Aorta (tissue), 5 donors: ENCODE measurements around the gene ZNF207. TPM values are rescaled to one million over a fixed set of nuclear protein-coding genes. Genes with fewer than 3 reads are reported as not detected.
"Not testable (repeated sequence)": the region's sequence is repeated elsewhere in the genome, so short reads cannot be mapped to it uniquely, and the experiment has no call there.

Experiments
- ATAC-seq: fragments of 200-7000 bp; cut with Tn5 transposase; one replicate; pipeline ENCODE4 v1.9.1; 2022; ENCODE audit warnings: moderate library complexity; ENCODE audit not compliant: low FRiP score
- DNase-seq, 2 donors: peaks; one replicate each; pipeline ENCODE4 v3.0.0-alpha.2; 2020
- H3K27ac ChIP-seq, 2 donors: one replicate each; pipeline ENCODE4 v1.5.1; 2013; ENCODE audit warnings: low read length in 2 of 2, mild to moderate bottlenecking in 2 of 2, moderate library complexity in 2 of 2, control low read depth in 1 of 2, inconsistent platforms in 1 of 2, low read depth in 1 of 2
- H3K27me3 ChIP-seq, 2 donors: one replicate each; pipeline ENCODE4 v1.6.1; 2013; ENCODE audit warnings: control low read depth in 1 of 2, low read length in 1 of 2, mild to moderate bottlenecking in 1 of 2, moderate library complexity in 1 of 2; ENCODE audit not compliant: insufficient read depth in 2 of 2, control insufficient read depth in 1 of 2
- H3K36me3 ChIP-seq, 2 donors: one replicate each; pipeline ENCODE4 v1.6.1; 2013; ENCODE audit warnings: control low read depth in 1 of 2, low read length in 1 of 2, mild to moderate bottlenecking in 1 of 2; ENCODE audit not compliant: insufficient read depth in 2 of 2, control insufficient read depth in 1 of 2
- H3K4me1 ChIP-seq, 2 donors: one replicate each; pipeline ENCODE4 v1.6.1; 2013; ENCODE audit warnings: low read length in 2 of 2, control low read depth in 1 of 2, mild to moderate bottlenecking in 1 of 2, moderate library complexity in 1 of 2; ENCODE audit not compliant: insufficient read depth in 2 of 2, control insufficient read depth in 1 of 2
- H3K4me3 ChIP-seq, 2 donors: one replicate each; pipeline ENCODE4 v1.5.1; 2013; ENCODE audit warnings: low read length in 2 of 2, control low read depth in 1 of 2, mild to moderate bottlenecking in 1 of 2
- H3K9me3 ChIP-seq: one replicate; pipeline ENCODE4 v1.6.1; 2013; ENCODE audit warnings: mild to moderate bottlenecking, low read length; ENCODE audit not compliant: control insufficient read depth
- WGBS, 2 donors: extraction: QIAGEN DNeasy Blood & Tissue Kit; methylation state at CpG; one replicate each; pipeline ENCODE4 v1.1.7; 2013; 5-methylcytosine and 5-hydroxymethylcytosine counted together
- intact Hi-C, 2 donors: fragments of 100-400 bp; cut with DNase I; formaldehyde crosslinking; loops; one replicate each; pipeline versions ENCODE4 v1.14.2 to v1.15.0; 2022
- polyA plus RNA-seq, 2 donors: library from polyadenylated mRNA; stranded (reverse); fragments of 200-250 nt; gene quantifications; one replicate each; pipeline ENCODE4 v1.2.3, GENCODE V29; 2013
- total RNA-seq, 2 donors: library from RNA; stranded (reverse); fragmentation: NEBNext Ultra II Directional; extraction: Animal tissue kit (Norgen Biotek cat#: 25700); gene quantifications; one replicate each; pipeline ENCODE4 v1.2.1, GENCODE V29; 2021
- donor health status: healthy with polysubstance abuse.
- donor health status: Bipolar disorder and iron deficiency.
- donor health status: DM: no; HTN: no; CAD: no.
- donor health status: DM: no; HTN: no; CAD: no.
- donor health status: DM: yes; HTN: yes; CAD: no.

Gene ZNF207
- total and polyA plus RNA-seq, 4 donors, result 39.7 to 188 (median 125) TPM

- no peak for ATAC-seq
- H3K36me3 ChIP-seq, result no peaks in the 10 kb centered on the region
- no peaks in the 10 kb centered on the region for H3K4me1 ChIP-seq
- no peaks in the 10 kb centered on the region for H3K9me3 ChIP-seq
- WGBS, 2 donors, result 81 to 86% methylated on average over 8 of the region's 8 CpGs
- no peaks in the 10 kb centered on the region for H3K27me3 ChIP-seq
- no peak overlapping the region for H3K4me3 ChIP-seq
- intact Hi-C loops, result no loop called here
- no peak overlapping the region for H3K27ac ChIP-seq
- DNase-seq, result peak in 1 of 2 donors; percentile 12
These were observed 34.8 kb upstream of the ZNF207 start for GRCh38 chr17:32315171-32315570.

GRCh38 chr17:32316653-32317052, 33.3 kb upstream of the ZNF207 start:
- H3K27me3 ChIP-seq, H3K9me3 ChIP-seq, ATAC-seq, DNase-seq, H3K4me3 ChIP-seq, H3K27ac ChIP-seq, H3K36me3 ChIP-seq, H3K4me1 ChIP-seq, intact Hi-C loops: not testable (repeated sequence)
- WGBS, 2 donors, result 94 to 95% methylated on average over 5 of the region's 5 CpGs

GRCh38 chr17:32317353-32317752, 32.6 kb upstream of the ZNF207 start:
- no peak overlapping the region for H3K4me3 ChIP-seq
- no peaks in the 10 kb centered on the region for H3K4me1 ChIP-seq
- H3K36me3 ChIP-seq, result no peaks in the 10 kb centered on the region
- H3K27ac ChIP-seq, result no peak overlapping the region
- ATAC-seq (no peak), DNase-seq (no peak)
- no peaks in the 10 kb centered on the region for H3K9me3 ChIP-seq
- WGBS, 2 donors, result 80 to 82% methylated on average over 4 of the region's 4 CpGs
- intact Hi-C loops, result no loop called here
- H3K27me3 ChIP-seq, result no peaks in the 10 kb centered on the region

DNA sequence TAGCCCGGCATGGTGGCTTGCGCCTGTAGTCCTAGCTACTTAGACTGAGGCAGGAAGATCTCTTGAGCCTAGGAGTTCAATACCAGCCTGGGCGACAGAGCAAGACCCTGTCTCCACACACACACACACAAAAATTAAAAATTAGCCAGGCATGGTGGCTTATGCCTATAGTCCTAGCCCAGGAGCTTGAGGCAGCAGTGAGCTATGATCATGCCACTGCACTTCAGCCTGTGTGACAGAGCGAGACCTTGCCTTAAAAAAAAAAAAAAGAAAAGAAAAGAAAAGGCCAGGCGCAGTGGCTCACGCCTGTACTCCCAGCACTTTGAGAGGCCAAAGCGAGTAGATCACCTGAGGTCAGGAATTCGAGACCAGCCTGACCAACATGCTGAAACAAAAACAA, 31.9 kb upstream of the ZNF207 start:
- Histone ChIP-seq H3K27ac (no peak overlapping the region), H3K4me3 (no peak overlapping the region), H3K9me3 (no peaks in the 10 kb centered on the region), H3K27me3 (no peaks in the 10 kb centered on the region), H3K36me3 (no peaks in the 10 kb centered on the region), H3K4me1 (no peaks in the 10 kb centered on the region)
- intact Hi-C loops, result no loop called here
- DNase-seq, result no peak
- 93 to 94% methylated on average over 8 of the region's 8 CpGs for WGBS, 2 donors
- ATAC-seq, result no peak

DNA sequence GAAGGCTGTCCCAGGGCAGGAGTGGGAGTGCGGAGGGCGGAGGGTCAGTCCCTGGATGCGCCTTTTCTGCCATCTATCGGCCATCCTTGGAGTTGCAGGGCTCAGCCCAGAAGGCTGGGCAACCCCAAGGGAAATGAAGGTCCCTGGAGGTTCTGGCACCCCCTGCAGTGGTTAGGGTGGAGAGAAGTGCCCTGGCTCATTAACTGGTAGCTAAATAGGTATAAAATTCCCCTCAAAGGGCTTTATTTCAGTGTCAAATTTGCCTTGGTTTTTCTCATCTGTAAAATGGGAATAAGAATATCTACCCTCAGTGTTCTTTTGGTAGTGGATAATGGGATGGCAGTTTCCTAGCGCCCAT, 30.4 kb upstream of the ZNF207 start:
- ATAC-seq (peak; percentile 87), DNase-seq (peak; percentile 80 to 90)
- Histone ChIP-seq H3K27ac (no peak overlapping the region), H3K27me3 (no peaks in the 10 kb centered on the region), H3K4me1 (no peaks in the 10 kb centered on the region), H3K36me3 (no peaks in the 10 kb centered on the region), H3K9me3 (no peaks in the 10 kb centered on the region), H3K4me3 (no peak overlapping the region)
- 11 to 13% methylated on average over 5 of the region's 5 CpGs for WGBS, 2 donors
- intact Hi-C loops, result loop anchor here in 1 of 2 donors (1.0 kb wide), 1 partner anchor 66 kb away; no protein-coding TSS in a partner anchor

DNA sequence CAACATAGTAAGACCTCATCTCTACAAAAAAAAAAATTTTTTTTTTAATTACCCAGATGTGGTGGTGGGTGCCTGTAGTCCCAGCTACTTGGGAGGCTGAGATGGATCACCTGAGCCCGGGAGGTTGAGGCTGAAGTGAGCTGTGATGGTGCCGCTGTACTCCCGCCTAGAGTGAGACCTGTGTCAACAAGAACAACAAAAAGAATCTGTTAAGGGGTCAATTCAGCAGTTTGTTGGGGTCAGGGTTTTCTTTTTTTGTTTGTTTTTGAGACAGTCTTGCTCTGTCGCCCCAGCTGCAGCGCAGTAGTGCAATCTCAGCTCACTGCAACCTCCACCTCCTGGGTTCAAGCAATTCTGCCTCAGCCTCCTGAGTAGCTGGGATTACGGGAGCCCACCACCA, 29.9 kb upstream of the ZNF207 start:
- not testable (repeated sequence) for H3K27ac ChIP-seq, H3K4me3 ChIP-seq, H3K9me3 ChIP-seq, H3K36me3 ChIP-seq, H3K4me1 ChIP-seq, H3K27me3 ChIP-seq, ATAC-seq
- intact Hi-C loops, result loop anchor here in 1 of 2 donors (2.0 kb wide), 1 partner anchor 67 kb away; no protein-coding TSS in a partner anchor
- DNase-seq, result peak in 1 of 2 donors; percentile 8
- WGBS, 2 donors, result 81 to 87% methylated on average over 6 of the region's 6 CpGs

GRCh38 chr17:32320847-32321246, 29.1 kb upstream of the ZNF207 start:
- 93 to 94% methylated on average over 15 of the region's 15 CpGs for WGBS, 2 donors
- intact Hi-C loops, result loop anchor here in 1 of 2 donors (2.0 kb wide), 1 partner anchor 68 kb away; no protein-coding TSS in a partner anchor
- DNase-seq (peak in 1 of 2 donors; percentile 68), ATAC-seq (peak; percentile 9)
- no peaks in the 10 kb centered on the region for H3K9me3 ChIP-seq
- no peaks in the 10 kb centered on the region for H3K27me3 ChIP-seq
- H3K27ac ChIP-seq, result no peak overlapping the region
- H3K36me3 ChIP-seq, result no peaks in the 10 kb centered on the region
- H3K4me3 ChIP-seq, result no peak overlapping the region
- no peaks in the 10 kb centered on the region for H3K4me1 ChIP-seq

DNA sequence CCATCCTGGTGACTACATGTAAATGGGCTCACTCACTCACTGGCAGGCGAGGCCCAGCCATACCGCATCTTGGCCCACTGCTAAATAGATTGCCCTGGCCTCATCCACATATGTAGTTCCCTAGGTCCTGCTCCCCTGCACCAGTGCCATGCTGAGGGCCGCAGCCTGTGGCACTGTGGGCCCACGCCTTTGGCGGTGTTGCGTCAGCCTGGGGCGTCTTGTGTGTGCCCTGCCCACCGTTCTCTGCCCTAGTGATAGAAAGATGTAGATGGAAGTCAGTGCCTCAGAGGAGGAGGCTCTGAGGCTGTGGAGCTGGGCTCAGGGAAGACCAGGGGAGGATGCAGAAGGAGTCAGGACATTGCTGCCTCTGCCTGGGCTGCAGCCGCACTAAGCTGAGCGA, 26.9 kb upstream of the ZNF207 start:
- no peak overlapping the region for H3K4me3 ChIP-seq
- 95 to 97% methylated on average over 10 of the region's 10 CpGs for WGBS, 2 donors
- no peaks in the 10 kb centered on the region for H3K27me3 ChIP-seq
- no peaks in the 10 kb centered on the region for H3K36me3 ChIP-seq
- no peaks in the 10 kb centered on the region for H3K4me1 ChIP-seq
- no peak for ATAC-seq
- peak in 1 of 2 donors; percentile 48 for DNase-seq
- no peaks in the 10 kb centered on the region for H3K9me3 ChIP-seq
- intact Hi-C loops, result no loop called here
- no peak overlapping the region for H3K27ac ChIP-seq

GRCh38 chr17:32323811-32324491, 26.0 kb upstream of the ZNF207 start:
- H3K36me3 ChIP-seq, result no peaks in the 10 kb centered on the region
- no peak overlapping the region for H3K27ac ChIP-seq
- intact Hi-C loops, result no loop called here
- no peaks in the 10 kb centered on the region for H3K9me3 ChIP-seq
- DNase-seq (peak in 1 of 2 donors; percentile 52), ATAC-seq (no peak)
- H3K4me1 ChIP-seq, result no peaks in the 10 kb centered on the region
- 36 to 40% methylated on average over 11 of the region's 11 CpGs for WGBS, 2 donors
- H3K4me3 ChIP-seq, result no peak overlapping the region
- no peaks in the 10 kb centered on the region for H3K27me3 ChIP-seq
